GM13976 (cell line): ENCODE results near the gene OR2AT4.

Experiments
- DNase-seq: peaks from one replicate; pipeline ENCODE4 v3.0.0; 2012; ENCODE audit warnings: low spot score
- in situ Hi-C: fragments of 300-500 bp; cut with MboI; formaldehyde crosslinking; loops from one replicate; pipeline ENCODE4 v1.12.0; 2022; ENCODE audit warnings: low sequenced_read_pairs, mixed read lengths, inconsistent platforms; ENCODE audit not compliant: unreplicated experiment
- TF ChIP-seq, protein P1 (sequence below): IDR thresholded peaks from 2 replicates; pipeline ENCODE4 v1.5.1; 2012; ENCODE audit warnings: borderline replicate concordance, mild to moderate bottlenecking; ENCODE audit not compliant: insufficient read depth; ENCODE audit errors: extremely low read depth, missing control alignments, control extremely low read depth

The OR2AT4 gene

DNA sequence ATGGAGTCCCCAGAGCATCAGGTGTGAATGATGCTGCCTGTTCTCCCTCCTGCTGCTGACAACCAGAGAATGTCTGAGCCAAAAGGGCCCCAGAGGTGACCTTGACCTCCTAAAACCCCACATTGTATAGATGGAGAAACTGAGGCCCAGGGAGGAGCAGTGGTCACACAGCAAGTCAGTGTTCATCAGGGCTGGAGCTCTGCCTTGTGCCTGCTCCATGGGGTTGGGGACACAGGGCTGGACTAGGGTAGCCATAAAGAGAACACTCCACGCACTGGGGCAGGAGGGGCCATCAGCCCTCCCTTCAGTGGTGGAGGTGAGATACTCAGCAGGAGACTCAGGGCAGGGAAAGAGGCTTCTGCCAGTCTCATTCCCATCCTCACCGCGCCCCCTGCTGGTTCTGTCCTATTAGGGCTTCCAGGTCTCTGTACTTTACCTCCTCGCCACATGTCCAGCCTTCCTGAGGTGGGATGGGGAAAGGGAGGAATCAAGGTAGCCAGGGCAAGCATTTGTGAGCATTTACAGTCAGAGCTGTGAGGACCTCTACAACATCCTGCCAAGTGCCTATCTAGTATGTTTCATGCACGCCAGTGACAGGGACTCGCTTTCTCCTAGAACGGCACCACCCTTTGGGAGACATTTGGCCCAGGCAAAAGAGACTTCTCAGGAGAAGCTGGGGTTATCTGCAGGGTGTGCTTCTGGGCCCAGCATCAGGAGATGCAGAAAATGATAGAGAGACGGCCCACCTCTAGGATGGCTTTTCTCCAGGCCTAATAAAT is 64.7 kb downstream of the OR2AT4 start:
- in situ Hi-C loops, result no loop called here

More for the DNA sequence above, 64.7 kb downstream of the OR2AT4 start:
- peak; percentile 73 for DNase-seq
- TF ChIP-seq, protein P1, sequence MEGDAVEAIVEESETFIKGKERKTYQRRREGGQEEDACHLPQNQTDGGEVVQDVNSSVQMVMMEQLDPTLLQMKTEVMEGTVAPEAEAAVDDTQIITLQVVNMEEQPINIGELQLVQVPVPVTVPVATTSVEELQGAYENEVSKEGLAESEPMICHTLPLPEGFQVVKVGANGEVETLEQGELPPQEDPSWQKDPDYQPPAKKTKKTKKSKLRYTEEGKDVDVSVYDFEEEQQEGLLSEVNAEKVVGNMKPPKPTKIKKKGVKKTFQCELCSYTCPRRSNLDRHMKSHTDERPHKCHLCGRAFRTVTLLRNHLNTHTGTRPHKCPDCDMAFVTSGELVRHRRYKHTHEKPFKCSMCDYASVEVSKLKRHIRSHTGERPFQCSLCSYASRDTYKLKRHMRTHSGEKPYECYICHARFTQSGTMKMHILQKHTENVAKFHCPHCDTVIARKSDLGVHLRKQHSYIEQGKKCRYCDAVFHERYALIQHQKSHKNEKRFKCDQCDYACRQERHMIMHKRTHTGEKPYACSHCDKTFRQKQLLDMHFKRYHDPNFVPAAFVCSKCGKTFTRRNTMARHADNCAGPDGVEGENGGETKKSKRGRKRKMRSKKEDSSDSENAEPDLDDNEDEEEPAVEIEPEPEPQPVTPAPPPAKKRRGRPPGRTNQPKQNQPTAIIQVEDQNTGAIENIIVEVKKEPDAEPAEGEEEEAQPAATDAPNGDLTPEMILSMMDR, result peak; percentile 81
